ENCODE measurements around the gene KAT2A.
"Not testable (repeated sequence)": the region's sequence is repeated elsewhere in the genome, so short reads cannot be mapped to it uniquely, and the experiment has no call there.

The KAT2A gene

DNA sequence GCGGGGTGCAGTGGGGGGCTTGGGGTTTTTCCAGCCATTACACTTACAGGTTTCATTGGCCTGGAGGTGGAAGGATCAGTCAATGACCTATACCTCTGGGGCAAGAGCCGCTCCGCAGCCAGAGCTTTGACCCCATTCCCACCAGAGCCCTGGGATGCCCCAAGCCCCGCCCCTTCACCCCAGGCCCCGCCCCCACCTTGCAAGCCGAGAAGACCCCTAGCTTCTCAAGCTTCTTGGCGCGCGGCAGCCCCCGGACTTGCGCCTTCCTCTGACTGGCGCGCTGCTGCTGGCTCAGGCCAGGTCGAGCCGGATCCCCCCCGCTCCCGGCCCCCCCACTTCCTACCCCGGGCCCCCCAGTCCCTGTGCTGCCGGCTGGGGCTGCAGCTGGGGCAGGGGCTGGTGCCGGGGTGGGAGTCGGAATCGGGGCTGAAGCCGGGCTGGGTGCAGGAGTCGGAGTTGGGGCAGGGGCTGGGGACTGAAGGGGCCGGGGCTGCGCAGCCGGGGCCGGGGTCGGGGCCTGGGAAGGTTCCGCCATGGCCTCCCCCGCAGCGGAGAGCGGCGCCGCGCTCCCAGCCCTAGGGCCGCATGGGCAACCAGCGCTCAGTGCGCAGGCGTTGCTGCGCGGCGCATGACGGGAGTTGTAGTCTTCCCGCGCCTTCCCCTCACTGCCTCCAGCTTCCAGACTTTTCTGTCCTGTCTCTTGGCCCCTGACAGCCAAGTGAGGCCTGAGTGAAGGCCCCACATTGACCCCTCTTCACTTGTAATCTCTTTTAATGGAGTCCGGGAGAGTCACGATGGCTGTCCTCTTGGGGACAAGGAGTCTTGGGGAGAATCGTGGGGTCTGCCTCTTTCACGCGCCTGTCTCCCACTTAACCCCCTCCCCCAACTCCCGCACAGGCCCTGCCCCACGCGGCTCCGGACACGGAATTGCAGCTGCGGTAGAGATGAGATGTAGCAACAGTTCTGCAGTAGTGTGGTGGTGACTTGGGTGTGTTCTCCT, at the start of gene KAT2A:
Gene KAT2A (minus strand): TSS at position 598 of the 1,000 bp plus-strand sequence. CDS start 63 bp downstream, at position 535.
- intact Hi-C loops (cut with DNase I): loop anchor here (2.0 kb wide), 1 partner anchor 34 kb away; the partner anchor contains the start of gene RAB5C
- DNase-seq: peak; percentile 82 to 98 (median 88)

DNA sequence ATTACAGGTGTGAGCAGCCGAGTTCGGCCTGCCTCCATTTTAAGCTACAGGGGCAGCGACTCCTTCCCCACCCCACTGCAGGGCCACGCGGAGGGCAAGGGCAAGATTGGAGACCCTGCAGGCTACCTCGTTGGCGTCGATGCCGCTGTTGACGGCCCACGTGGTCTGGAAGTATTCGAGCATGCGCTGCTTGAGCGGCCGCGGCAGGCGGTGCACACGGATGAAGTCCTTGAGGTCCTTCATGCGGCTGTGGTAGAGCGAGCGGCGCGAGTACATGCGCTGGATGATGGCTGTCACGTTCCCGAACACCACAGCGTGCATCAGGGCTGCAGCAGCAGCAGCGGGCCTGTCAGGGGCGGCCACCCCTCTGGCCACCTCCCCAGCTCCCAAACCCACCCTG, 48.2 kb upstream of the KAT2A start:
- intact Hi-C loops (cut with DNase I): no loop called here
- no peak for DNase-seq

DNA sequence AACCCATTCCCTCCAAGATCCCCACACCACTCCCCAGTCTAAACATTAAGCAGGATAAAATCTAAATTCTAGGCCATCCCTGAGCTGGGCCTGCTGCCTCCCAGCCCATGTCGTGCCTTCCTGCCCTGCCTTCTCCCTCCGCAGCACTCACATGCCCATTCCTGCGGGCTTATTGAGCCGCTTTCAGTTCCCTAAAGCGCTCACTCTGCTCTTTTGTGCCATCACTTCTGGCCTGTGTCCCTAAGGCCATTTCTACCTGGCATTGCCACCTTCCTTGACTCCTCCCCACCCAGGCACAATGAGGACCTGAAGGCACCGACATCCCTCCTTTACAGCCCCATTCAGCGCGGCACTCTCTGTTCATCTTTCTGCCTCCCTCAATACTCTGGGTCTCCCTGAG, 46.6 kb upstream of the KAT2A start:
- intact Hi-C loops (cut with DNase I): no loop called here

DNA sequence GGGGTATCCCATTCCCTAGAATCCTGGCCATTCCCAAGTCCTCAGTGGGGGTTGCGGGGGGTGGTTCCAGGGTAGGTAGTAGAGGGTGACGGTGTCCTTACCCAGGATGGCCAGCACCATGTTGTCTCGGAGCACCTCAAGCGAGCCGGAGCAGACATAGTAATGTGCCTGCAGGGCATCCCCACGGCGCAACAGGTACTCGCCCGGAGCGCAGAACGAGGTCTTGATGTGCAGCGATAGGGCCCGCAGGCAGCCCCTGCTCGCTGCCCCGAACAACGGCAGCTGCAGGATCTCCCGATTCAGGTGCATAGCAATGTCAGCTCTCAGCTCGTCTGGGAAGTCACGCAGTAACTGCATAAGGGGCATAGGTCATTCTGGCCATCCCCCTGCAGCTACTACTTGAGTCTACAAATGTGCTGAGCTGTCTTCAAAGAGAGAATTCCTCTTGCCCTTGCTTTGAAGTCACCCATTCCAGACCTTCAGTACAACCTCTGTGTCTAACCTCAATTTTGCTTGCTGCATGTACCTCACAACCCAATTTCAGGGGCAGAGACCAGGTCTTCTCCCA, 45.1 kb upstream of the KAT2A start:
- intact Hi-C loops (cut with DNase I): no loop called here
- DNase-seq: peak in 1 of 10 donors; percentile 59

More for the DNA sequence above, 46.6 kb upstream of the KAT2A start:
- DNase-seq: no peak

DNA sequence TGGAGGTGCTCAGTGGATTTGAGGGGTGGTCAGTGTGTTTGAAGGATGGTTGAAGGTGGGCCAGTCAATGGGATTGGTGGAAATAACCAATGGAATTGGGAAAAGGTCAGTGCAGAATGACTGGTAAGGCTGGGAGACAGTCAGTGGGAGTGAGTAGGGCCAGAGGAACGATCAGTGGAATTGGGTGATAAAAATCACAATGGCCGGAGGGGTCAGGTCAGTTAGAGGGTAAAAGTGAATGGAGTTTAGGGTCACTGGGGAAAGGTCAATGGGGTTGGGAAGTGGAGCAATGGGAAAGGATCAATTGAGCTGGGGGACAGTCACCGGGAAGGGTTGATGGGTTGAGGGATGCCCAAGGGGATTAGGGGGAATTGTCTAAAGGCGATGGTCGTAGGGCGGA, 44.6 kb upstream of the KAT2A start:
- DNase-seq: no peak
- intact Hi-C loops (cut with DNase I): no loop called here

DNA sequence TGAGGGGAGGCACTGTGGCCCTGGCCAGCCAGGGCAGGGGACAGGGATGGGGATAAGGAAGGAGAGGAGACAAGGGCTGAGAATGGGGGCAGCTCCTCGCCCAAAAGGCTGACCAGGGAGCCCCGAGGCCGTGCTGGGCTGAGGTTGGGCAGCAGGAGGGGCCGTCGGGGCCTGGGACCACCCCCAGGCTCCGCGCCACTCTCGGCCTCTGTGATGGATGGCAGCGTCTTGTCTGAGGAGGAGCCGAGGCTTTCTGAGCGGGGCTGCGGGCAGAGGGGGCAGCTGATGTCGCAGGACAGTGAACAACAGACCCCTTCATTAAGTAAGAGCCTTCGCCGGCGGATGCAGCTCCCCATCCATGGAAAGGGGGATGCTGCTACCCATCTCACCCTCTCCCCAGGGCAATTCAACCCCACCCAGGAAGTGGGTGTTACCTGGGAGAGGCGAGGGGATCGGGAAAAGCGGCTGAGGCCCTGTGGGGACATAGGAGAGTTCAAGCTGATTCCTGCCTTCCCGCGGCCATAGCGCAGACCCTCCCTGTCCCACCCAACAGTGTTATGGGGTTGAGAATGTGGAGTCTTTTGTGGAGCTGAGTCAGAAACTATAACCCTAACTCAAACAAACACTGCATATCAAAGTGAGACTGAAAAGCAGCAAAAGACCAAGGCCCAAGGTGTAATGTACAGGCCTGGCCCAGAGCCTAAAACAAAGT, 42.7 kb upstream of the KAT2A start:
- intact Hi-C loops (cut with DNase I): no loop called here
- no peak for DNase-seq

DNA sequence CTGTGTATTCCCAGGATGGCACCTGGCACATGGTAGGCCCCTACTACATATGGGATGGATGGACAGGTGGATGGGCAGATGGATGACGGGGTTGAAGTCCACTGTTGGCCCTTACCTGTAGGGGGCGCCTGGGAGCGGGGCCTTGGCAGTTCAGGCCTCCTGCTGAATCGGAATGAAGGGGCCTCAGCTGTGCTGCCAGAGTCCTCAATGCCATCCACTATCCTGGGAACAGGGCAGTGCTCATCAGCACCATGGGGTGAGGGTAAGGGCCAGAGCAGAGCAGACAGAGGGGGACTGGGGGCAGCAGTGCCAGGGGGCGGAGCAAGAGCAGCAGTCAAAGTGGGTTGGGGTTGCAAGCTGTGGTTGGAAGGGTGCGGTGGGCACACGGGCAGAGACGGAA, 41.9 kb upstream of the KAT2A start:
- intact Hi-C loops (cut with DNase I): no loop called here
- DNase-seq: peak in 1 of 10 donors; percentile 64

DNA sequence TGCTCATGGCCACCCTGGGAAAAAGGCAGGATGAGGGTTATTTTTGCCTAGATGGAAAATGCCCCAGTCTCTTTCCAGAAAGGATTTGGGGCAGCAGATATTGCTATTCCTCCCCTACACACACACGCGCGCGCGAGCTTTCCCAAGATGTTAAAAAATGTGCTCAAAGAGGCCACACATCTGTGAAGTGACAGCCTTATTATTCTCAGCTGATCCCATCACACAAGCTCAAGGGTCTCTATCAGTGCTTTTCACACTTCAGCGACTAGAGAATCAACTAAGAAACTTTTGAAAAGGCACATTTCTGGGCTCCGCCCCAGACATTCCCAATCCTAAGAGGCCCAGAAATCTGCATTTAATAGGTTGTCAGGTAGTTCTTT, 39.4 kb upstream of the KAT2A start:
- peak in 1 of 10 donors; percentile 27 for DNase-seq
- intact Hi-C loops (cut with DNase I): no loop called here

DNA sequence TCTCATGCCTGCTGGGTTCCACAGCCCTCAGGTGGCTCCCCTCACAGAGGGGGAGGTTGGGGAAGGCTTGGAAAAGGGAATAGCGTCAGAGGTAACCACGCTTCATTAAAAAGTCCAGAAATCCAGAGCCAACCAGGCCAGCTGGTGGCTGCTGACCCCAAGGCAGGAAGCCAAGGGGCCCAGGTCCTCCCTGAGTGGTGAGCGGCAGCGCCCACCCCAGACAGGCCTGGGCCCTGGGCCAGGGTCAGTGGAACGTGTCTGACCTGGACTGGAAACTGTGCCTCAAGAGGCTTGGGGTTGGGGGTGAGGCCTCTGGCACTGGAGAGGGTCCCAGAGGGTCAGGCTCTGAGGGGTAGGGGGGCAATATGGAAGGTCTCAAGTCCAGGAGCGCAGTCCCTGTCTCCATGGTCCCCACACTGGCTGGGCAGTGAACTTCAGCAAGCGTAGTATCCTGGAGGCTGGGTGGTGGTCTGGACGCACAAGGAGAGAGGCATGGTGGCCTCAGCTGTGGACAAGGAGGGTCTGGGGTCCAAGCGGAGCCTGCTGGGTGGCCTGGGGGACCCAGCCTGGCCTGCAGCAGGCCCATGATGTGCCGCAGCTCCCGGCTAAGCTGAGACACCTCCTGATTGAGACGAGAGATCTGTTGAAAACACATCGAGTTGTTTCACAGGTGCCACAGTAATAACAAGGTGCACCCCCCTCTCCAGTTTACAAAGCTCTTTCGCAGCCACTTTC, 38.8 kb upstream of the KAT2A start:
- intact Hi-C loops (cut with DNase I): no loop called here
- peak in 2 of 10 donors; percentile 41 to 67 for DNase-seq

DNA sequence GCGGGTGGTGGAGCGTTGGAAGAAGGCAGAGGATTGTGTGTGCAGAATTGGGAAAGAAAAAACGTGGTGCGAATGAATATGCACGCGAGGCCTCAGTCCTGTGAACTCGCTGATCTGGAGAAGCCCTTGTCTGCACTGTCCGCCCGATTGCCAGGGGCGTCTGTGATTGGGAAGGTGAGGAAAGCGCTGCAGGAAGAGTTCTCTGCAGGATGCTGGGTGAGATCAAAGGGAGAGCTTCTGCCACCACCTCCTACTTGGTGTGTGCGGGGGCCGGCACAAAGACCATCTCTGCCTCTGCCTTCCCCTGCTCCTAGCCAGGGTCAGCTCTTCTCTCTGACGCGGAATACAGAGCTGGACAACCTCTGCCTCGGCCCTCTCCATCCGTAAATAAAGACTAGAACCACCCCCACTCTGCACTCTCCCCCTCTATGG, 34.5 kb upstream of the KAT2A start:
- intact Hi-C loops (cut with DNase I): loop anchor here (2.0 kb wide), 1 partner anchor 35 kb away; the partner anchor contains the start of gene KAT2A
- no peak for DNase-seq

DNA sequence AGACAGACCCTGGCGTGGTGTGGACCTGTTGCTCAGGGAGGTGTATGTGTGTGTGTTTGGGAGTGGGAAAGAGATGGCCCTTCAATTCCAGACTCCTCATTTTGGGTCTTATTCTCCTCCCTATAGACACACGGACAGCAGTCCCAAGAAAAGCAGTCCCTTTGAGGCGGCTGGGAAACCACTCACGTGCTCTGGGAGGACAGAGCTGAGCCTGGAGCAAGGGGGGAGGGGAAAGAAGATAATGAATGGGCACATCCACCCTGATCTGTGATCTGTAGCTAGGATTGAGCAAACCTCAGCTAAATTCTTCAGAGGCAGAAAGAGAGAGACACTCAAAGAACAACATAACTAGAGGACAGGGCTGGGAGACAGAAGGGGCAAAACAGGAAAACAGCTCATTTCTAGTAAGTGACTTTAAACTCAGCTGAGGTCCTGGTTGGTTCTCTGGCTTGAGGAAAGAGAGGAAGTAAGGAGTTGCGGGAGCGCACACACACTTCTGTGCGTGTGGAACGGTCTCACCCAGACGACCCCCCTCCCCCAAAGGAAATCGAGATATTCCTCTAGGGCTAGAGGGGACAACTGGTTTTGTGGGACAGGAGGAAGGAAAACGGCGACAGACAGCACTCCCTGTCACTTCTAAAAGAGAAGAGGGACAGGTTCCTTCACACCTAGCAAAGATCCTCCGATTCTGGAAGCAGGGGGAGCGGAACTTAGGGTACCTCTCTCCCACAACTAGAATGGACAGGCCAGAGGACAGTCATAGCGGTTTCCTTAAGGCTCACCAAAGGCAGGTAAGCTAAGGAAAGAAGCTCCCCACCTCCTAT, 33.0 kb upstream of the KAT2A start:
- peak in 1 of 10 donors; percentile 6 for DNase-seq
- intact Hi-C loops (cut with DNase I): loop anchor here (2.0 kb wide), 1 partner anchor 33 kb away; the partner anchor contains the start of gene KAT2A

DNA sequence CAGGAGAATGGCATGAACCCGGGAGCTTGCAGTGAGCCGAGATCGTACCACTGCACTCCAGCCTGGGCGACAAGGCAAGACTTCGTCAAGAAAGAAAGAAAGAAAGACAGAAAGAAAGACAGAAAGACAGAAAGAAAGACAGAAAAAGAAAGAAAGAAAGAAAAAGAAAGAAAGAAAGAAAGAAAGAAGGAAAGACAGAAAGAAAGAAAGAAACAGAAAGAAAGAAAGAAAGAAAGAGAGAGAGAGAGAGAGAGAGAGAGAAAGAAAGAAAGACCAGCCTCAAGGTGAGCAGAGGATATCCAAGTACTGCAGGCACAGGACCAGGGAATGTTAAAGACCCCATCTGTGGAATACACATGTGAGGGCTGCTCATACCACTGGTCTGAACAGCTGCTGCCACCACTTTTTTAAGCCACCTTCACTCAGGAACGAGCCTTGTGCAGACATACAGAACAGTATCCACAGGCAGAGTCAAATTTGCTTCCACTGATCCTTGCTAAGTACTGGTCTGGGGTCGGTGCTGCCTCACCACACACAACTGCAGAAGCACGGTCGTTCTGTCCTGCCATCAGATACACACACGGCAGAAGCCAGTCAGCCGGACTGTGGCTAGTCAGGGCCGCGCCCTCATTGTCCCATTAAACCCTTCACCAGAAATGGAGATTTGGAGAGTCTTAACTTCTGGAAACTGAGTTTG, 25.9 kb upstream of the KAT2A start:
- intact Hi-C loops (cut with DNase I): no loop called here
- peak in 1 of 10 donors; percentile 12 for DNase-seq

DNA sequence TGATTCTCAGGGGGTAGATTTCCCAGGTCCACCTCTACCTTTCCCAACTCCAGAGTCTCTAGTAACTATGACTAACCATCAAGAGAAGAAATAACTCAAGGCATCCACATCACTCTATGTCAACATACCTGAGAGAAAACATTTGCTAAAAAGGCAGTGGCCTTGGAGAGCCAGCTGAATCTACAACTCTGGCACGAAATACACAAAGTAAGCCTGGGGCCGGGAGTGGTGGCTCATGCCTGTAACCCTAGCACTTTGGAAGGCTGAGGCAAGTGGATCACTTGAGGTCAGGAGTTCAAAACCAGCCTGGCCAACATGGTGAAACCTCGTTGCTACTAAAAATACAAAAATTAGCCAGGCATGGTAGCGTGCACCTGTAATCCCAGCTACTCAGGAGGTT, 22.0 kb upstream of the KAT2A start:
- intact Hi-C loops (cut with DNase I); DNase-seq: not testable (repeated sequence)

DNA sequence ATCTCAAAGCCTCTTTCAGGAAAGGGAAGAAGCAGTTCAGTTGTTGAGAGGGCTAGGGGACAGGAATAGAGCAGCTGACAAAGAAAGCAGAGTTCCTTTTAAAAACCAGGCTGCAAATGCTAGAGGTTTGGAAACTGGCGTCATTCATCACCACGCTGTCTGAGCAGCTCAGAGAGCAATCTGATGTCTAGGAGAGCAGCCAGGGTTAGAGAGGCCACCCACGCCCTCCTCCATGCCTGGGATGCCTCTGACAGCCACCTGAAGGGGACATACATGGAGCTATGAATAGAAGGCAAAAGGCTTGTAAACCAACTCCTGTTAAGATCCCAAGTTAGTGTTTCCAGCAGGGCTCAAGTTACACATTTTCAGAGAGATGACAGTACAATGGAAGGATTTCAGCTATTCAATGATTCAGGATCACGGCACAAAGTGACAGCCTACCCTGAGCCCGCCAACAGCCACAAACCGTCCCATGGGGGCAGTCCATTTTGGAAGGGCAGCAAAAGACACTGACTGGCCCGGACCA, 21.3 kb upstream of the KAT2A start:
- peak in 1 of 10 donors; percentile 76 for DNase-seq

DNA sequence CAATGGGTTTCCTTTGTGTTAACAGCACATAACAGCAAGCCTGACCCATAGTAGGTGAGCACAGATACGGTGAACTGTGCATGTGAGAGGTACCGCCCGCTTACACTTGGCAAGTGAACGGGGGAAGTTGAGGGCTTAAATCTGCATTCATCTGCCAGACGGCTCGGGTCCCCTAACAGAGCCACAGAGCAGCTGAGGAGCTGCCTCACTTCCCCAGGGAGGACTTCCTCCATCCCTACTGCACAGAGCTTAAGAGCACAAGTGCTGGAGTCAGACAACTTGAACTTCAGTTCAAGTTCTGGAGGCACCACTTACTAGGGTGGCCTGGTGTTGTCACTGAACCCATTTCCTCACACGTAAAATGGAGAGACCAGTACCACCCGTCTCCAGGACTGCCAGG, 20.2 kb upstream of the KAT2A start:
- intact Hi-C loops (cut with DNase I): no loop called here
- peak in 1 of 10 donors; percentile 8 for DNase-seq

More for the DNA sequence above, 21.3 kb upstream of the KAT2A start:
- intact Hi-C loops (cut with DNase I): no loop called here

DNA sequence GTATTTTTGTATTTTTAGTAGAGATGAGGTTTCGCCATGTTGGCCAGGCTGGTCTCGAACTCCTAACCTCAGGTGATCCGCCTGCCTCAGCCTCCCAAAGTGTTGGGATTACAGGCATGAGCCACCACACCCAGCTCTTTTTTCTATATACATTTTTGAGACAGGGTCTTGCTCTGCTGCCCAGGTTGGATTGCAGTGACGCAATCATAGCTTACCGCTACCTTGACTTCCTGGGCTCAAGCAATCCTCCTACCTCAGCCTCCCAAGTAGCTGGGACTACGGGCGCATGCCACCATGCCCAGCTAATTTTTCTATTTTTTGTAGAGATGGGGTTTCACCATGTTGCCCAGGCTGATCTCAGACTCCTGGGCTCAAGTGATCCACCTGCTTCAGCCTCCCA, 19.5 kb upstream of the KAT2A start:
- intact Hi-C loops (cut with DNase I): not testable (repeated sequence)
- DNase-seq: peak in 1 of 10 donors; percentile 25

DNA sequence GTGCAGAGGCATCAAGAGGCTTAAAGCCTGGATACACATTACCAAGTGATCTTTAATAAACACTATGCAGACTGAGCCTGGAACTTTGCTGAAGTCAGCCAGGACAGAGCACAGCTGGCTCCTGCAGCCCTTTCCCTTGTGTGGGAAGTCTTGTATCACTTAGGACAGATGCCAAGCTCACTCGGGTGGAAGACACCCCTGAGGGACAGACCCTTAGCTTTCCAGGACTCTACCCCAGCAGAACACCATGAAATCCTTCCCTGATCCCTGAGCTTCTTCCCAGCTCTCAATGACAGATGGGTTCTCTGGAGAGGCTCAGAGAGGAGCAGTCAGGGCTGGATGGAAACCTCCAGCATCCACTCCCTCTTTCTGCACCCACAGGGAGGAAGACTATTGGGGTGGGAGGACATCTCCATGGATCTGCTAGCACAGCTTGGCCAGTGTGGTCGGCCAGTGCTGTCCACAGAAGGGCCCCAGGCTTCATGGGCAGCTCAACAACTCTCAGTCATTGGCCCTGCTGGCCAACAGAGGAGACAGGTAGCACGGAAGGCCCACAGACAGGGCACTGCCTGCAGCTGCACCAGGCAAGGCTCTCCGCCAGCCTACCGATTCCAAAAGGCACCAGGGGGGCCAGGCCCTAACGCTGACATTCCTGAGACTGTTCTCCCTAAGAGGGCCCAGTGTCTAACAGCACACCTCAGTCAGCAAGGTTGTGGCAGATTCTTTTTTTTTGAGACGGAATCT, 17.8 kb upstream of the KAT2A start:
- intact Hi-C loops (cut with DNase I): no loop called here
- no peak for DNase-seq

DNA sequence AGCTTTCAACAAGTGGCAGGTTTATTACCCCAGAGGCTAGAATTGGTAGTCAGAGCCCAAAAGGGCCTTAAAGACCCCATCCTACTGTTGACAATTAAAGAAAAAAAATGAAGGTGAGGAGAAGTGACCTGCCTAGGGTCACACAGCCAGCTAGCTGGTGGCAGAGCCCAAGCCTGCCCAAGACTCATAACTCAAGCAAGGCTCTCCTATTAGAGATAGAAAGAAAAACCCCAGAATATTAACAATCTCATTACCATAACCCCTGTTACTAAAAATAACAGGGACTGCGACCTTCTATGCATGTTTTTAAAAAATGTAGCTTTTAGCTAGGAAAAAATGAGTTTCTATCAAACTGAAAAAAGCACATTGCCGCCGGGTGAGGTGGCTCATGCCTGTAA, 15.5 kb upstream of the KAT2A start:
- DNase-seq: no peak
- intact Hi-C loops (cut with DNase I): no loop called here

All from posterior cingulate gyrus (tissue), 11 donors.